Measurements from ENCODE around the gene DYSF. TPM values are rescaled to one million over a fixed set of nuclear protein-coding genes. Genes with fewer than 3 reads are reported as not detected.
A peak's percentile ranks its signal among the peaks of the same experiment; 100 is the strongest.

DYSF gene
- total and polyA plus RNA-seq, 3 donors from 2014 or later = 6.8 to 10.9 (median 8.9) TPM

DNA sequence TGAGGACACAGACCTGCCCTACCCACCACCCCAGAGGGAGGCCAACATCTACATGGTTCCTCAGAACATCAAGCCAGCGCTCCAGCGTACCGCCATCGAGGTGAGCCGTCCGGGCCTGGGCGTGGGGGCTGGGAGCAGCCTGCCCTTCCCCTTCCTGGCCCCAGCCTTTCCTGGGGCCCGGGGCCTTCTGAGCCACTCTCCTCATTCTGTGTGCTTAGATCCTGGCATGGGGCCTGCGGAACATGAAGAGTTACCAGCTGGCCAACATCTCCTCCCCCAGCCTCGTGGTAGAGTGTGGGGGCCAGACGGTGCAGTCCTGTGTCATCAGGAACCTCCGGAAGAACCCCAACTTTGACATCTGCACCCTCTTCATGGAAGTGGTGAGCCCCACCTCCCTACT lies 157.9 kb downstream of the DYSF start:
- 94 to 100% methylated on average over 8 to 12 of the region's 12 CpGs for WGBS, 2 donors
- peak; percentile 2 for DNase-seq

GRCh38 chr2:71611781-71612527 lies 158.6 kb downstream of the DYSF start:
- TF ChIP-seq POLR2A (IDR thresholded peaks at IDR 0.05) (no peak), CTCF (IDR thresholded peaks at IDR 0.05) (no peak)
- WGBS, 2 donors = 97 to 99% methylated on average over 14 to 15 of the region's 15 CpGs
- no peak overlapping the region for H3K4me3 ChIP-seq
- no peaks in the 10 kb centered on the region for H3K27me3 ChIP-seq
- intact Hi-C loops (cut with DNase I; ENCODE audit: low total_unique reads) = no loop called here
- H3K36me3 ChIP-seq (ENCODE audit: low read depth, missing control alignments) = no peaks in the 10 kb centered on the region
- H3K9me3 ChIP-seq = no peaks in the 10 kb centered on the region
- peak; percentile 4 for DNase-seq
- H3K4me1 ChIP-seq = peaks cover 16% of the 10 kb centered on the region
- H3K27ac ChIP-seq = no peak overlapping the region

More for the DNA sequence above, 157.9 kb downstream of the DYSF start:
- intact Hi-C loops (cut with DNase I; ENCODE audit: low total_unique reads) = no loop called here
- Histone ChIP-seq H3K27me3 (no peaks in the 10 kb centered on the region), H3K9me3 (no peaks in the 10 kb centered on the region), H3K36me3 (ENCODE audit: low read depth, missing control alignments) (no peaks in the 10 kb centered on the region), H3K4me3 (no peak overlapping the region), H3K27ac (no peak overlapping the region), H3K4me1 (peaks cover 16% of the 10 kb centered on the region)
- TF ChIP-seq POLR2A (IDR thresholded peaks at IDR 0.05) = no peak

DNA sequence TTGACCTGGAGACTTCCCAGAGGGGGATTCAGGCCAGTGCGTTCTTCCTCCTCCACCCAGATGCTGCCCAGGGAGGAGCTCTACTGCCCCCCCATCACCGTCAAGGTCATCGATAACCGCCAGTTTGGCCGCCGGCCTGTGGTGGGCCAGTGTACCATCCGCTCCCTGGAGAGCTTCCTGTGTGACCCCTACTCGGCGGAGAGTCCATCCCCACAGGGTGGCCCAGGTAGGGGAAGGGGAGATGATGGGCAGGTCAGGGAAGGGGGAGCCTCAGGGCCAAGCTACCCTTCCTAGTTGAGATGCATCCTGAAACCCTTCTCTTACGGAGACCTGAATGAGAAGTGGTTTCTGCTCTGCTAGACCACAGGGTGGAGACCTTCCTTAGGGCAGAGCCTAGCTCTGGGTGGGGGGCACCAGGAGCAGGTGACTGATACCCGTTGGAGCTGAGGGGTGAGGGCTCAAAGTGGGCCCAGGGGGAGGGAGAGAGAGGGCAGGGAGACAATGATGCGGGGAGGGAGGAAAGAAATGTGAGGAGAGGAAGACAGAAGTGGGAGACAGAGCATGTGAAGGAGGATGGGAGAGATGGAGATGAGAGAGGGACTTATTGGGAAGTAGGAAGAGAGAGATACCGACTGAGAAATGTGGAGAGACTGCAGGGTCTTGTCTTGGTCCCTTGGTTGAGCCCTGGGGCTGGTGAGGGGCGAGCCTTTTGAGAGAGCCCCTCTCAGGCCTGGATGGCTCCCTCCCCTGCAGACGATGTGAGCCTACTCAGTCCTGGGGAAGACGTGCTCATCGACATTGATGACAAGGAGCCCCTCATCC lies 159.4 kb downstream of the DYSF start:
- Histone ChIP-seq H3K36me3 (ENCODE audit: low read depth, missing control alignments) (no peaks in the 10 kb centered on the region), H3K27ac (no peak overlapping the region), H3K9me3 (no peaks in the 10 kb centered on the region), H3K4me3 (no peak overlapping the region), H3K27me3 (no peaks in the 10 kb centered on the region), H3K4me1 (peaks cover 16% of the 10 kb centered on the region)
- DNase-seq = peak; percentile 8
- intact Hi-C loops (cut with DNase I; ENCODE audit: low total_unique reads) = no loop called here
- TF ChIP-seq POLR2A (IDR thresholded peaks at IDR 0.05) = no peak
- TF ChIP-seq CTCF (IDR thresholded peaks at IDR 0.05) = no peak
- WGBS, 2 donors = 89 to 92% methylated on average over 9 to 17 of the region's 17 CpGs

GRCh38 chr2:71613403-71613952 lies 160.1 kb downstream of the DYSF start:
- no peak for DNase-seq
- no peak overlapping the region for H3K4me3 ChIP-seq
- H3K4me1 ChIP-seq = peaks cover 16% of the 10 kb centered on the region
- TF ChIP-seq POLR2A (IDR thresholded peaks at IDR 0.05) (no peak), CTCF (IDR thresholded peaks at IDR 0.05) (no peak)
- no peak overlapping the region for H3K27ac ChIP-seq
- intact Hi-C loops (cut with DNase I; ENCODE audit: low total_unique reads) = no loop called here
- no peaks in the 10 kb centered on the region for H3K9me3 ChIP-seq
- no peaks in the 10 kb centered on the region for H3K36me3 ChIP-seq (ENCODE audit: low read depth, missing control alignments)
- H3K27me3 ChIP-seq = no peaks in the 10 kb centered on the region
- WGBS, 2 donors = 88 to 98% methylated on average over 3 of the region's 3 CpGs
